Neural progenitor cell (in vitro differentiated cells): ENCODE results near the gene PLXNC1. TPM values are rescaled to one million over a fixed set of nuclear protein-coding genes. Genes with fewer than 3 reads are reported as not detected.

Source experiments
- DNase-seq: peaks from one replicate; pipeline ENCODE4 v3.0.0-alpha.2; 2016; ENCODE audit warnings: low spot score
- H2AFZ ChIP-seq: fragments of 200-600 bp; sonication (generic); replicated peaks from 2 replicates; pipeline ENCODE4 v1.6.1; 2016; ENCODE audit warnings: antibody characterized with exemption
- H3F3A ChIP-seq: fragments of 200-600 bp; sonication (generic); 2 replicates; pipeline ENCODE4 v1.6.1; 2016; ENCODE audit warnings: antibody characterized with exemption, low read depth
- H3K27ac ChIP-seq: fragments of 200-600 bp; sonication (generic); 2 replicates; pipeline ENCODE4 v1.5.1; 2016; ENCODE audit warnings: mild to moderate bottlenecking
- H3K27me3 ChIP-seq: fragments of 200-600 bp; sonication (generic); 2 replicates; pipeline ENCODE4 v1.6.1; 2016; ENCODE audit warnings: mild to moderate bottlenecking, moderate library complexity
- H3K36me3 ChIP-seq: fragments of 200-600 bp; sonication (generic); 2 replicates; pipeline ENCODE4 v1.5.1; 2016
- H3K4me1 ChIP-seq: fragments of 200-600 bp; sonication (generic); 2 replicates; pipeline ENCODE4 v1.6.1; 2016; ENCODE audit warnings: mixed run types
- H3K4me2 ChIP-seq: fragments of 200-600 bp; sonication (generic); 2 replicates; pipeline ENCODE4 v1.6.1; 2016
- H3K4me3 ChIP-seq: fragments of 200-600 bp; sonication (generic); 2 replicates; pipeline ENCODE4 v1.5.1; 2016
- H3K79me2 ChIP-seq: fragments of 200-600 bp; sonication (generic); 2 replicates; pipeline ENCODE4 v1.6.1; 2016; ENCODE audit warnings: low read depth
- H3K9ac ChIP-seq: fragments of 200-600 bp; sonication (generic); 2 replicates; pipeline ENCODE4 v1.6.1; 2016
- H3K9me3 ChIP-seq: fragments of 200-600 bp; sonication (generic); 2 replicates; pipeline ENCODE4 v1.5.1; 2016; ENCODE audit warnings: low read depth
- H4K20me1 ChIP-seq: fragments of 200-600 bp; sonication (generic); 2 replicates; pipeline ENCODE4 v1.6.1; 2016; ENCODE audit warnings: low read depth
- H3K27ac Mint-ChIP-seq: 3 replicates; pipeline ENCODE4 v1.8.0; 2021; ENCODE audit warnings: mixed read lengths
- H3K27me3 Mint-ChIP-seq: 2 replicates; pipeline ENCODE4 v1.8.0; 2022; ENCODE audit warnings: low read depth, mild to moderate bottlenecking, inconsistent platforms, moderate library complexity, mixed read lengths; ENCODE audit not compliant: insufficient read depth
- H3K36me3 Mint-ChIP-seq: 3 replicates; pipeline ENCODE4 v1.8.0; 2021; ENCODE audit warnings: mixed read lengths
- H3K4me1 Mint-ChIP-seq: 3 replicates; pipeline ENCODE4 v1.8.0; 2021; ENCODE audit warnings: mixed read lengths
- H3K4me3 Mint-ChIP-seq: 3 replicates; pipeline ENCODE4 v1.8.0; 2021; ENCODE audit warnings: mild to moderate bottlenecking, moderate library complexity, mixed read lengths
- H3K9me3 Mint-ChIP-seq: 3 replicates; pipeline ENCODE4 v1.8.0; 2020; ENCODE audit warnings: mixed read lengths
- EZH2 ChIP-seq: fragments of 200-600 bp; sonication (generic); IDR thresholded peaks from 2 replicates; pipeline ENCODE4 v1.6.1; 2017; ENCODE audit warnings: antibody characterized with exemption, mild to moderate bottlenecking, moderate library complexity
- EZH2phosphoT487 ChIP-seq: fragments of 200-600 bp; sonication (generic); IDR thresholded peaks from 2 replicates; pipeline ENCODE4 v1.6.1; 2017; ENCODE audit warnings: antibody characterized with exemption
- total RNA-seq: library from RNA; depleted of rRNA; stranded (reverse); fragments of >200 nt; gene quantifications from 2 replicates; pipeline ENCODE4 v1.2.3, GENCODE V29; 2015; ENCODE audit warnings: low replicate concordance
- TF ChIP-seq, protein P1 (sequence below): fragments of 200-600 bp; sonication (generic); IDR thresholded peaks from 2 replicates; pipeline ENCODE4 v1.5.1; 2017; ENCODE audit warnings: antibody characterized with exemption, mild to moderate bottlenecking

Gene PLXNC1
- total RNA-seq, 1 donor from 2014 or later = 16.7 TPM

DNA sequence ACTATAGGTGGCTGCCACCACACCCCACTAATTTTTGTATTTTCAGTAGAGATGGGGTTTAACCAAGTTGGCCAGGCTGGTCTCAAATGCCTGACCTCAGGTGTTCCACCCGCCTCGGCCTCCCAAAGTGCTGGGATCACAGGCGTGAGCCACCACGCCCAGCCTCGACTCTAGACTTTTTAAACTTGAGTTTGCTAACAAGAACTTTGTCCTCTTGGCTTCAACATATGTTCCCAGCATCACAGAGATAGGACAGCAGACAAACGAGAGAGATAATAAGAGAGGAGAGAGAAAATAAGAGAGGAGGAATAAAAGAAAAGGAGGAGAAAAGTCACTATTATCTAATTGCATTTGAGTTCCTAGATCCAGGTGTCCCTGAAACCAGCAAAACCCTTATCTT lies 192.2 kb downstream of the PLXNC1 start:
- peaks cover 14% of the 10 kb centered on the region for H3K36me3 Mint-ChIP-seq
- no peak for DNase-seq
- no peak overlapping the region for H3K27ac ChIP-seq
- peaks cover 11% of the 10 kb centered on the region for H3K4me1 Mint-ChIP-seq
- no peak overlapping the region for H3K4me3 ChIP-seq
- H3K27me3 ChIP-seq = no peaks in the 10 kb centered on the region
- no peaks in the 10 kb centered on the region for H3K4me1 ChIP-seq
- no peaks in the 10 kb centered on the region for H3K27me3 Mint-ChIP-seq
- H3K79me2 ChIP-seq = no peaks in the 10 kb centered on the region
- H3F3A ChIP-seq = no peaks in the 10 kb centered on the region
- H4K20me1 ChIP-seq = no peaks in the 10 kb centered on the region
- no peak overlapping the region for H2AFZ ChIP-seq
- H3K4me3 Mint-ChIP-seq = no peak overlapping the region
- no peaks in the 10 kb centered on the region for H3K9me3 ChIP-seq
- no peak overlapping the region for H3K9ac ChIP-seq
- no peaks in the 10 kb centered on the region for H3K36me3 ChIP-seq
- H3K4me2 ChIP-seq = no peak overlapping the region
- H3K27ac Mint-ChIP-seq = no peak overlapping the region
- TF ChIP-seq EZH2 (no peak), EZH2phosphoT487 (no peak)
- TF ChIP-seq, protein P1, sequence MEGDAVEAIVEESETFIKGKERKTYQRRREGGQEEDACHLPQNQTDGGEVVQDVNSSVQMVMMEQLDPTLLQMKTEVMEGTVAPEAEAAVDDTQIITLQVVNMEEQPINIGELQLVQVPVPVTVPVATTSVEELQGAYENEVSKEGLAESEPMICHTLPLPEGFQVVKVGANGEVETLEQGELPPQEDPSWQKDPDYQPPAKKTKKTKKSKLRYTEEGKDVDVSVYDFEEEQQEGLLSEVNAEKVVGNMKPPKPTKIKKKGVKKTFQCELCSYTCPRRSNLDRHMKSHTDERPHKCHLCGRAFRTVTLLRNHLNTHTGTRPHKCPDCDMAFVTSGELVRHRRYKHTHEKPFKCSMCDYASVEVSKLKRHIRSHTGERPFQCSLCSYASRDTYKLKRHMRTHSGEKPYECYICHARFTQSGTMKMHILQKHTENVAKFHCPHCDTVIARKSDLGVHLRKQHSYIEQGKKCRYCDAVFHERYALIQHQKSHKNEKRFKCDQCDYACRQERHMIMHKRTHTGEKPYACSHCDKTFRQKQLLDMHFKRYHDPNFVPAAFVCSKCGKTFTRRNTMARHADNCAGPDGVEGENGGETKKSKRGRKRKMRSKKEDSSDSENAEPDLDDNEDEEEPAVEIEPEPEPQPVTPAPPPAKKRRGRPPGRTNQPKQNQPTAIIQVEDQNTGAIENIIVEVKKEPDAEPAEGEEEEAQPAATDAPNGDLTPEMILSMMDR = no peak
- peaks cover 3% of the 10 kb centered on the region for H3K9me3 Mint-ChIP-seq

DNA sequence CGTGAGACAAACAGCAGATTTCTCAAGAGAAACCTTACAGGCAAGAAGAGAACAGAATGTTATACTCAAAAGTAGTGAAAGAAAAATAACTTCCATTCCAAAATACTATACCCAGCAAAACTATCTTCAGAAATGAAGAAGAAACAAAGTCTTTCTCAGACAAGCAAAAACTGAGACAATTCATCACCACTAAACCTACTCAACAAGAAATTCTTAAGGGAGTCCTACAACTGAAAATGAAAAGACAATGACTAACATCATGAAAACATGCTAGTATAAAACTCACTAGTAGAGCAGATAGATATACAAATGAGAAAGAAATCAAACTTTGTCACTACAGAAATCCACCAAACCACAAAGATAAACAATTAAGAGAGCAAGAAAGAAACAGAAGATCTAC lies 204.8 kb downstream of the PLXNC1 start:
- DNase-seq = no peak
- Histone ChIP-seq H3K79me2 (no peaks in the 10 kb centered on the region), H3K9ac (no peak overlapping the region), H3K4me2 (no peak overlapping the region), H3K9me3 (peaks cover 18% of the 10 kb centered on the region), H3K27me3 (no peaks in the 10 kb centered on the region), H3K27ac (no peak overlapping the region), H3K36me3 (peaks cover 26% of the 10 kb centered on the region), H3K4me3 (no peak overlapping the region), H3F3A (no peaks in the 10 kb centered on the region), H4K20me1 (no peaks in the 10 kb centered on the region), H2AFZ (no peak overlapping the region), H3K4me1 (no peaks in the 10 kb centered on the region)
- Mint-ChIP-seq H3K27ac (no peak overlapping the region), H3K4me1 (no peaks in the 10 kb centered on the region), H3K9me3 (peaks cover 66% of the 10 kb centered on the region), H3K36me3 (peaks cover 61% of the 10 kb centered on the region), H3K27me3 (peaks cover 4% of the 10 kb centered on the region), H3K4me3 (no peak overlapping the region)
- TF ChIP-seq EZH2phosphoT487 (no peak), EZH2 (no peak)
- TF ChIP-seq, protein P1 = no peak
